OCI-LY1 (cell line): ENCODE data around the gene RAD51B.

Source experiments
- CTCF ChIP-seq: fragments of 200-600 bp; sonication (generic), shearing (Covaris generic); IDR thresholded peaks from 2 replicates; pipeline ENCODE4 v1.5.1; 2017; ENCODE audit warnings: mild to moderate bottlenecking, antibody characterized with exemption, low read length, moderate library complexity, mixed read lengths
- EZH2 ChIP-seq: fragments of 200-600 bp; sonication (generic), shearing (Covaris generic); IDR thresholded peaks from 2 replicates; pipeline ENCODE4 v1.8.0; 2017; ENCODE audit warnings: borderline replicate concordance, mixed run types, mild to moderate bottlenecking, antibody characterized with exemption, low read length, moderate library complexity, mixed read lengths

- no peak for TF ChIP-seq CTCF
- TF ChIP-seq EZH2 = no peak
These were observed 588.2 kb downstream of the RAD51B start for GRCh38 chr14:68407825-68408224.
